Choroid plexus epithelial cell (primary cell): ENCODE measurements around the gene TPRG1.

Experiments
- DNase-seq: peaks from one replicate; pipeline ENCODE4 v3.0.0-alpha.2; 2010; ENCODE audit warnings: low read depth
- H3K4me3 ChIP-seq: 2 replicates; pipeline ENCODE4 v1.5.1; 2011; ENCODE audit warnings: low read depth, mild to moderate bottlenecking, control low read depth, low read length, moderate library complexity
- TF ChIP-seq, protein P1 (sequence below): conservative IDR thresholded peaks from 2 replicates; pipeline ENCODE4 v1.5.1; 2011; ENCODE audit warnings: low read depth, mild to moderate bottlenecking, control low read depth, inconsistent platforms, low read length, moderate library complexity

The TPRG1 gene

DNA sequence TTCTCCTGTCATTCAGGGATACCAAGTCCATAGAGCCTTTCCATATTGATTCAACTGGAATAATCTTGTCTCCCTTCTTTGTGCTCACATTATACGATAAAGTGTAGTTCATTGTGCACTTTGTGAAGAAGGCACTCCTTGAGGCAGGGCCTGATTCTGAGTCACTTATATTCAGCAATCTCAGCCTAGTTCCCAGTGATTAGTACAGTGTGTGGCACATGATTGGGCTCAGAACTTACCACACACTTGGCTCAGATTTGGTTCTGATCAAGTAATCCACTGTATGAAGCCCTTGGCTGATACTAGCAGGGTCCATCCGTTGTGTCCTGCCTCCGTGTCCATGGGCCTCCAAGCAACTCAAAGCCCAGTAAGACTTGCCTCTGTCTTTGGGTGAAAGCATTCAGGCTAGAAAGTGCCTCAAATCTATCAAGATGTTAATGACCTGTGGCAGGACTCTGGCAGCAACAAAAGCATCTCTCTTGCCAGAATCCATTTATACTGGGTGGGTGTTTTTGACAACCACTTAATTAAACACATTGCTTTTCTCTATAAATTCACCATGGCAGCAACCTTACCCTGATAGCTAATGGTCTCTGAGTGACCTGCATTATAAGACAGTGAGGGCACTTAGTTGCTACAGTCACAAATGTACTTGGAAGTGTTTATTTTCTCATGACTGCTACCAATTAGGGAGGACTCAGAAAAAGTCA, 51.3 kb downstream of the TPRG1 start:
- TF ChIP-seq, protein P1, sequence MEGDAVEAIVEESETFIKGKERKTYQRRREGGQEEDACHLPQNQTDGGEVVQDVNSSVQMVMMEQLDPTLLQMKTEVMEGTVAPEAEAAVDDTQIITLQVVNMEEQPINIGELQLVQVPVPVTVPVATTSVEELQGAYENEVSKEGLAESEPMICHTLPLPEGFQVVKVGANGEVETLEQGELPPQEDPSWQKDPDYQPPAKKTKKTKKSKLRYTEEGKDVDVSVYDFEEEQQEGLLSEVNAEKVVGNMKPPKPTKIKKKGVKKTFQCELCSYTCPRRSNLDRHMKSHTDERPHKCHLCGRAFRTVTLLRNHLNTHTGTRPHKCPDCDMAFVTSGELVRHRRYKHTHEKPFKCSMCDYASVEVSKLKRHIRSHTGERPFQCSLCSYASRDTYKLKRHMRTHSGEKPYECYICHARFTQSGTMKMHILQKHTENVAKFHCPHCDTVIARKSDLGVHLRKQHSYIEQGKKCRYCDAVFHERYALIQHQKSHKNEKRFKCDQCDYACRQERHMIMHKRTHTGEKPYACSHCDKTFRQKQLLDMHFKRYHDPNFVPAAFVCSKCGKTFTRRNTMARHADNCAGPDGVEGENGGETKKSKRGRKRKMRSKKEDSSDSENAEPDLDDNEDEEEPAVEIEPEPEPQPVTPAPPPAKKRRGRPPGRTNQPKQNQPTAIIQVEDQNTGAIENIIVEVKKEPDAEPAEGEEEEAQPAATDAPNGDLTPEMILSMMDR, result no peak
- DNase-seq, result no peak
- H3K4me3 ChIP-seq, result no peak overlapping the region

DNA sequence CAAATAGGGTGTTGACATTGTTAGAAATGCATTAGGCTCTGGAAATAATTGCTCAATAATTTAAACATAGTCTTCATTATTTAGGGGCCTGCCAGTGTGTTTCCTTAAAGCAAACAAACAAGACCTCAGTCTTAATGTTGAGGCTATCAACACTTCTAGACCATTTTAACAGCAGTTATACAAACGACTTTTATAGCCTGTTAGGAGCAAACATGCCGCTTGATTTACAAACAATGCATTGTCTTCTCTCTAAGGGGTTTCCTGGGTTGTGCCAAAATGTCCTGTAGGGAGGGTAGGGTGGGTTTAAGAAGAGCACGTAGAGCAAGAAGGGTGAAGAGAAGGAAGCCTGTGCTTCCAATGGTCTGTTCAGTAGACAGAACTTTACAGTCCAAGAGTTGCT, 53.7 kb downstream of the TPRG1 start:
- TF ChIP-seq, protein P1, result no peak
- DNase-seq, result no peak
- no peak overlapping the region for H3K4me3 ChIP-seq

DNA sequence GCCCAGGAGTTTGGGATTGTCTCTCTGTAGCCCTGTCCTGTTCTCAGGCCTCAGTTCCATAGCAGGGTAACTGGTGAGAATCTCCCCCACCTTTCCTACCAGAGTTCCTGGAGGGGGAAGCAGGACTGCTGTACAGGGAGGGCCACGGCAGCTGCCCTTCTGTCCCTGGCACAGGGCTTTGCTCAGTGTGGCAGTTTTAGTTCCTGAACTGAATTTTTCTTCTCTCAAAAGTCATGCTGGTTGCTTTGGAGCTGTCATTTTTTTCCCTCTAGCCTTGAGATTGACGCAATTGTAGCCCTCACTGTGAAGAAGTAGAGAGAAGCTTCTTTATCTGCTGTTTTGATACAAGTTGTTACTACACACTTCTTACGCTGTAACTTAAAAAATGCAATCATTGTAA, 55.5 kb downstream of the TPRG1 start:
- no peak for DNase-seq
- H3K4me3 ChIP-seq, result no peak overlapping the region
- TF ChIP-seq, protein P1, result no peak

DNA sequence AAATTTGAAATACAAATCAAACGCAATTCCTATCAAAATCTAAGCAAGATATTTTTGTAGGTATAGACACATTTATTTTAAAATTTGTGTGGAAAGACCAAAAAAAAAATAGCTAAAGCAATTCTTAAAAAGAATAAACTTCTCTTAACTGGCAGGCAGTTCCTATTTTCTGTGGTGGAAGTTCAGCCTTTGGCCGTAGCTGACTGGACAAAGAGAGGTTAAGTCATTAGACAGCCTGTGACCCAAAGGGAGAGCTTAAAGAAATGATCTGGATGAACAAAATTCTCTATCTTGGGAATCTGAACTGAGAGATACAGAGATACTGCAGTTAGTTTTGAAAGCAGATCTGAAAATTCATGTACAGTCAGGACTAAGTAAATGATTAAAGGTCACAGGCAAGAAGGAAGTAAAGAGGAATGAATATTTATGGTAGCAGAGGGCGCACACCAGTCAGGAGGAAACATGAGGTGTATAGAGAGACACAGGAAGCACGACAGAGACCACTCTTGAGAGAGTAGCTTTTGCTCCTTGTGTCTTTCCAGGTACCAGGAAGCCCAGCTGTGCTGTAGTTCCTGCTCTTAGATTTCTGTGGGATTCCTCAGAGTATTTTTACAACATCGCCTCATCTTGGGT, 57.5 kb downstream of the TPRG1 start:
- no peak overlapping the region for H3K4me3 ChIP-seq
- DNase-seq, result no peak
- TF ChIP-seq, protein P1, result no peak

DNA sequence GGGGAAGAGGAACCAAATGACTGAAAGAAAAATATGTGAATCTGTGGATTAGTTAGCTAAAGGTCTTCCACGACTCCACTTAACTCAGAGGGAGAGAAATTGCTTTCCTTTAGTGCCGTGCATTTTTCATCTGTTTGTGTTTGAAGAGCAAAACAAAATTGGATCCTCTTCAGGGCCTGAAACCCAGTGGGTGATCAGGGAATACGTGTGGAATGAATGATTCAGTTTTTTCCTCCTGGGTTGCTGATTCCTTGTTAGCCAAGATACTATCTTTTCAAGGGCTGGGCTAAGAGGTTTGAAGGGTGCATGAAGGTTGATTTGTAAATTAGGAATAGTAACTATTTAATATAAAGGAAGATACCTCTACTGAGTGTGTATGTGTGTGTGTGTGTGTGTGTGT, 61.0 kb downstream of the TPRG1 start:
- TF ChIP-seq, protein P1, result no peak
- peak; percentile 5 for DNase-seq
- no peak overlapping the region for H3K4me3 ChIP-seq

DNA sequence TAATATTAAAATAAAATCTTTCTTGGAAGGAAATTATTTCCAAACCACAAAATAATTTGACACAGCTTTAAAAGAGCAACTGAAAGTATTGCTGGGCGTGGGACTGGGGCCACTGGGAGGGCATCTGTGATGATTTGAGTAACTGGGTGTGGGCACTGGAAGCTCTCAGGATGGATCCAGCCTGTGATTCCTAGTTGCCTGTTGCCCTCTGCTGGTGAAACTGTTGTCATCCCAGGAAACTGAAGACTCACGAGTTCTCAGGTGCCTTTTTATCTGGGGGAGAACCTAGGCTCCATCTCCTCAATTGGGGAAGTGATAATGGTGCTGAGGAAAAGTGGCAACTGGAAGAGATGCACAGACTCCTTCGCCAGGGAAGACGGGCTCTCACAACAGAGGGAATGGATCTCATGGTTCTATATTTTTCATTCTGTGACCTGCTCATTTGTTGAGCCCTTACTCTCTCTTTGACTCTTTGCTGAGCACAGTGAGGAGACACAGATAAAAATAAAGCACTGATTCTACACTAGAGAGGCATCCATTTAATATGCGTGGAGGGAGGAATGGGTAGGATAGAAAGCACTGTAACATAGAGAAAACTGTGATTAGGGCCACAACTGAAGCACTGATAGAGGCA, 61.6 kb downstream of the TPRG1 start:
- TF ChIP-seq, protein P1, result peak; percentile 87
- H3K4me3 ChIP-seq, result no peak overlapping the region
- DNase-seq, result peak; percentile 82
